Activated CD4-positive, alpha-beta T cell treated with anti-CD3 and anti-CD28 coated beads, Interleukin-10, Interleukin-2, amounts not matched to agents 100 ng/mL and 50 ng/mL, durations not matched to agents 16 hours and 8 hours (primary cell): ENCODE results near the gene VIPR1.
A peak's percentile ranks its signal among the peaks of the same experiment; 100 is the strongest.

Source experiments
- DNase-seq: peaks from one replicate; pipeline ENCODE4 v3.0.0-alpha.2; 2020

Gene VIPR1

GRCh38 chr3:42493798-42494151, 8.7 kb upstream of the VIPR1 start:
- no peak for DNase-seq

- DNase-seq: no peak
Measured at GRCh38 chr3:42495393-42495792, 7.0 kb upstream of the VIPR1 start.

GRCh38 chr3:42497009-42497731, 5.3 kb upstream of the VIPR1 start:
- no peak for DNase-seq

DNA sequence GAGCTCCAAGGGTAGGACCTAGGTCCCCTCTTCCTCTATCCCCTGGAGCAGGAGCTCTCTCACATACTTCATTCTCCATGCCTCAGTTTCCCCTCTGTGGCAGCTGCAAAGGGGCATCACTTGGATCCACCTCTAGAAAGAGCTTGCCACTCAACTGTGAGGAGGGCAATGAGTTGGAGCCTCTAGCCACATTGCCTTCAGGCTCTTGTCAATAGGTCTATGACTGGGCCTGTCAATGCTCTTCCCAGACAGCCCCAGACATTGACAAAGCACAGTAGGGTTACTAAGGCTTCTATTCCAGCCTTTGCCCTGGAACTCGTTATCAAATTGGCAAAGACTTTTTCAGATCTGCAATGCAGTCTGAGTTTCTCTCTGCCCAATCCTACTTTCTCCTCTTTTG, 4.4 kb upstream of the VIPR1 start:
- no peak for DNase-seq

DNA sequence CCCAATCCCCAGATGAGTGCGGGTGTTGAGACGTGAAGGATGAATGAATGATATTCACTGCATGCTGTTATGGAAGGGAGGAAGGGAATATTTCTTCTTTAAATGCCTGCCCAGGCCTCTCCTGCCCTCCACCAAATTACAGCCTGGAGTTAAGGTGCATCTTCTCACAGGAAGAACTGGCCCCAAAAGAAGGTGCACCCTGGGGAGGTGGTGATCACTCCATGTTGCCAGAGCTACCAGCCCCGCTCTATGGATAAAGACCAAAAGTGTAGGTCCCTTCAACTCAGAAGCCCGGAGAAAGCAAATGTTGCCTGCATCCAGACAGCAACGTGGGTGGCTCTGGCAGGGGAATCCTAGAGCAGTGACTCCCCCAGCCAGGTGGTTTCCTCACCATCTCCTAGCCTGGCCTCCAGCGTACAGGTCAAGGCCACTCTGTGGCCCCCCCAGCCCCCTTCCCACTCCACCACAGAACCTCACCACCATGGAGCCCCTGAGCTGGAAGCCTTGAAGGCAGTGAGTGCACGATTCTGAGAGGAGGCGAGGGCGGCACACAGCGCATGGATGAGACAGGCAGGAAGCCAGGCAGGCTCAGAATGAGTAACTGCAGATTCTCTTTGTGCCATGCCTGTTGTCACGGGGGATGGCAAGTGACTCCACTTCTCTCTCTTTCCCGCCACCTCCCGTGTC, 3.5 kb upstream of the VIPR1 start:
- peak; percentile 64 for DNase-seq

DNA sequence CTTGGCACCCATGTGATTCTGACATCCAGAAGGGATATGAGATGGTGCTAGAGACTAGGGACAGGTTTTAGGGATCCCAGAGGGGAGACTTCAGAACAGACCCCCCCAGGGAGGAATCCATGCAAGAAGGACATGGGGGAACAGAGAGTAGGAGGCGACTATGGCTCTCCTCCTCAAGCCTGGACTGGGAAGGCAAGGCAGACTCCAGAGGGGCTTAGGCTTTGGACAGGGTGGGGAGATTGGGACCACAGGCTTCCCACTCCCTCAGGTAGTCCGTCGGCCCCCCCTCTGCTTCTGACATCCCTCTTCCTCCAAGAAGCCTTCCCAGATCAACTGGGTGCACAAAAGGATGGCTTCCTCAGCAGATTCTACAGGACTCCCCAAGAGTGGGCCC, 3.0 kb upstream of the VIPR1 start:
- no peak for DNase-seq

DNA sequence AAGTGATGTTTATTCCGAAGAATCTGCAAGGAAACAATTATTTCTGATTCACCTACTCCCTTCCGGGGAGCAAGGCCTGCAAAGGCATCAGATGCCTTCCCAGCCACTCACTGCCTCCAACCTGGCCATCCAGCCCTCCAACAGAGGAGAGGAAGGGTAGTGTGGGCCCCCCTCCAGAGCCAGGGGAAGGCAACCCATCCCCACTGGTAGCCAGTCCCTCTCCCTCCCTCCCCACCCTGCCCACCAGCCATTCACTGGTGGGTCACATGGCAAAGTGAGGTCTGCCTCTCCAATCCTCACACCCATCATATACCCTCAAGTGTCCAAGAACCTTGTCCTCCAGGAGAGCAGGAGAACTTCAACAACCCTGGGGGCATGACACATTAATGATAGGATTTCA, 2.4 kb upstream of the VIPR1 start:
- DNase-seq: no peak

DNA sequence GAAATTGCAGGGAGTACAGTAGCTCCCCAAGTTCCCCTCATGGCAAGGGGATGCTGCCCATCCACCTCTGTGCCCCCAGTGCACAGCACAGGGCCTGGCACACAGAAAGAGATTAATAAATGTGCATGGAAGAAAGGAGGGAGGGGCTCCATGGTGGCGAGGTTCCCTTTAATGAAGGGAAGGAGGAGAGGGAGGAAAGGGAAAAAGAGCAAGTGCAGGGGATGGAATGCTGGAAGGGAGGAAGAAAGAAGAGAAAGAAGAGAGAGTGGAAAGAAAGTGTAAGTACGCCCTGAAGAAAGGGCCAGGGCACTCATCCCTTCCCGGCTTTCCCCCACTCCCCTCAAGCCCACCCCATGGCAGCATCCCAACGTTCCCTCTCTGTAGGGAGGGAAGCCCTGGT, 1.5 kb upstream of the VIPR1 start:
- DNase-seq: no peak

DNA sequence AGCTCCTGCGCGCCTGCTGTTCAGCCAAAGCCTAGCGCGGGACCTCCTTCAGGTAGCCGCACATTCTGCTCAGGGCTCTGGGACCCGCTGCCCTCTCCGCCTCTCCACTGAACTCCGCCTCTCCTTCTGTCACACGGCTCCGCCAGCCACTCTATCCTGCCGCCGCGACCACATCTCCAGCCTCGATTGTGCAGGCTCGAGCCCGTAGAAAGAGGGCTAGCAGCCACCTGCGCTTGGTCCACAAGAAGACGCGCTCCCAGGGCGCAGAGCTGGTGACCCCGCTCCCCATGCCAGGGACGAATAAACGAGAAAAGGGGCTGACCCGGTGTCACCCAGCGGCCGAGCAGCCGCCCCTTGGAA, 1.1 kb upstream of the VIPR1 start:
- no peak for DNase-seq

DNA sequence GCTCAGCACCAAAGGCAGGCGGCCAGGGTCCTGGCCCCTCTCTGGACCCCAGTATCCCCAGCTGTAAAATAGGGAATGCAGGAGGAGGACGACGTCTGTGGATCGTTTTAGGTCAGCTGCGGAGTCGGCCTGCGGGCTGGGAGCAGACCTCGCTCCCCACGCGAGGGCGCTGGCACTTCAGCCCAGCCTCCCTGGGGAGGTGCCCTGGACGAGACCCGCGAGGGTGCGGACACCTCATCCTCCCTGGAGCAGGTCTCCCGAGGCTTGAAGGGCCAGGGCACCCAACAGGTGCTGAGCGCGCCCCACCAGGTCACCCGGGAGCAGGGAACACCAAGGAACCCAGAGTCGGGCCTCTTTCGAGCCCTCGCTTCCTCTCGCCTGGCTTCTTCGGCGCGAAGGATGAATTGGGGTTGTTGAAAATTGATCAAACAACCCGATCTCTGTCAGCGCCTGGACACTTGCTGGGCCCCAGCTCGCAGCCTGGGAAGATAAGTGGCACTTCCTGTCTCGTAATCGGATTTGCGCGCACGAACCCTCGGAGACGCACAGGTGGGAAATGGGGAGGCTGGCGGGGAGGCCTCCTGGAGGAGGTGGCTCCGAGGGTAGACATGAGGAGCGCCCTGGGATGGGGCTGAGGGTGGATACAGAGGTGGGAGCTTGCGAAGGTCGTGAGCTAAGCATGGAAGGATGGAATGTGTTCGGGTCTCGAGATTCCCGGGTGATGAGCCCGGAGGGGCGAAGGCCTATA, 588 bp upstream of the VIPR1 start:
- DNase-seq: peak; percentile 57

- DNase-seq: no peak
Measured at GRCh38 chr3:42503251-42503924, 945 bp downstream of the VIPR1 start.

- no peak for DNase-seq
Measured at GRCh38 chr3:42503957-42504333, 1.5 kb downstream of the VIPR1 start.

GRCh38 chr3:42504334-42505127, 2.1 kb downstream of the VIPR1 start:
- no peak for DNase-seq

- no peak for DNase-seq
Measured at GRCh38 chr3:42505128-42505848, 2.8 kb downstream of the VIPR1 start.

DNA sequence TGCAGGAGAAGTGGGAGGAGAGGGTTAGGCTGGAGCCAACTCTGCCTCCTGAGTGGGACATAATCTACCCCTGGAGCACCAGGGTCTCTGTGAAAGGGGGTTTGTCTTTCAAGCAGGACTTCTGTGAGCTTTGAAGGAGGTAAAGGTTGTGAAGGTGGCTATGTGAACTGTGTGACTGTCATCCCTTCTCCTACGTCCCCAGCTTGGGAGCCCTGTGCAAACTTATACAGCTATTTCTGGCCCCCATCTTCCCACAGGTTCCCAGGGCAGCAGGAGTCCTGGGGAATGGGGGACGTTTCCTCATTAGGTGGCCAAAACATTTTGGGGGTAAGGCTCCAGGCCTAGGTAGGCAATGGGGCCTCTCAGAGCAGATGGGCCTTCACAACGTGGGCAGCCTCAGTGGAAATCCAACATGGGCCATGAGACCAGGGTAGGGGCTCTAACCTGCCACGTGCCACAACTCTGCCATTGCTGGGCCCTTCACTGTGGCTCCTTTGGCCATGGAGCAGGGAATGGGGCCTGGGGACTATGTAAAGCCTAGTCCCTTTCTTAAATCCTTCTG, 3.5 kb downstream of the VIPR1 start:
- DNase-seq: no peak

DNA sequence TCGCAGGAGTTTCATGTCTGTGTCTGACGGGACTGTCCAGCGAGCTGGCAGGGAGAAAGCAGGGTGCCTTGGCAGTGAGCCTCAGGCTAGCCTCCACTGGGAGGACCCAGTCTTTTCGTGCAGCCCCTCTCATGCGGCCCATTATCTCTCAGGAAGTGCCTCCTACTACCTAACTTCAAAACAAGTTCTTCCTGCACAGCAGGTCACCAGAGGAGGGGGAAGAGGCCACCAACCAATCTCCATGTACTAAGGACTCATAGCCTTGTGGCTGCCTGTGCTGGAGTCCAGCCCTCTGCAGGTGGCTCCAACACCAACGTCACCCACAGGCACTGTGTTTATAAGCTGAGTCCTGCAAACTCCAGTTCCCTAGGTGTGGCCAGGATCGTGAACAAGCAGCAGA, 4.8 kb downstream of the VIPR1 start:
- no peak for DNase-seq

GRCh38 chr3:42507761-42508335, 5.4 kb downstream of the VIPR1 start:
- no peak for DNase-seq

DNA sequence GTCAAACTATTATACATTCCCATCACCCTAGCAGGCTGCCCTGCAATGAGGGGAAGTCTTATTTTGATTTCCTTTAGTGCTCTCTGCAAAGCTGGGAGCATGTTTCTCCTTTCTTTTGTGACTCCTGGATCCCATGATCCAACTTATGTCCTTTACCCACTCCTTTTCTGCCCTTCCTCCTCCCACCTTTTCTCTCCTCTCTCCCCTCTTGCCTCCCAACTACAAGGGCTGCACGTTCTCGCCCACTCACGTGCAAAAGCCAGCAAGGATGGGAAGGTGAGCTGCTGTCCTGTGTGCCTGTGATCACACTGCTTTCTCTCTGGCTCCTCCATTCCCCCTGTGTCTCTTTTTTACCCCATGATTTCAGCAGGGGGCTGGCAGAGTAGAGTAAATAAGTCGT, 6.1 kb downstream of the VIPR1 start:
- DNase-seq: no peak

DNA sequence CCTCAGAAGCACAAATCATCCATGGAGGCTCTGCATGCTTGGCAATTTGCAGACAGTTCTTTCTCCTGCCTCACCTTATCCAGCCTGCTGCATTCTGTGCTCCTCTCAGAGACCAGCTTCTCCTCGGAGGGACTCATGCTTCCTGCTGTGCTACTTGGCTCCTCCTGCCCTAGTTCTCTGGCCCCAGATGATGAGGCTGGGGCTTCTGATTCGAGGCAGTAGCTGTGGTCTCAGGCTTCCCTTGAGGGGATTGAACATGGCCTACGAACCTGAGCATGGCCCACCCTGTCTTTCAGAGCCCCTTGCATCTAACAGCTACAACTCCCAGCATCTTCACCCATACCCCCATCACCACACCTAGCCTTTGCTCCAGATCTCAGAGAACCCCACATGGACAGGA, 6.7 kb downstream of the VIPR1 start:
- DNase-seq: no peak

GRCh38 chr3:42510325-42510724, 7.9 kb downstream of the VIPR1 start:
- DNase-seq: no peak

- no peak for DNase-seq
Measured at GRCh38 chr3:42511201-42511600, 8.8 kb downstream of the VIPR1 start.

DNA sequence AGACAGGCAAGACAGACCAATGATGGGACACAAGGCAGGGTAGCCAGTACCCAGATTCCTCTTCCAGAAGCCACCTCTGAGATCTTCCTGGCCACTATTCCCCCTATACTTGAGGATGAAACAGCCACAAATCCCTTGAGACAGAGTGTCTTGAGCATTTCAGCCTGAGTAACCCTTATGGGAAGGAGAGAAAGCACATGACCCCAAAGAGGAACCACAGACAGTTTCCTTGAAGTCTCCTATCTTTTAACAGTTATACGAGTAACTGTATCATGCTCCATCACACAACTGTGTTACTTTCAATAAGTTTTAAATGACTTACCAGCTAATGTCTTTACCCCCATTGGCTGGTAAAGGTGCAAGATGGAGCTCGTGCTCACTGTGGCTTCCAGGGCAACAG, 9.3 kb downstream of the VIPR1 start:
- no peak for DNase-seq
